Endothelial cell (in vitro differentiated cells): ENCODE measurements around the gene CFAP54. TPM values are rescaled to one million over a fixed set of nuclear protein-coding genes. Genes with fewer than 3 reads are reported as not detected.

ENCODE experiments used
- total RNA-seq: library from RNA; stranded (reverse); fragmentation: NEBNext Ultra II Directional; extraction: Animal tissue kit (Norgen Biotek cat#: 25700); gene quantifications from one replicate; pipeline ENCODE4 v1.2.1, GENCODE V29; 2021; ENCODE audit not compliant: unreplicated experiment

CFAP54 gene
- total RNA-seq, 1 donor from 2014 or later = 2.5 TPM

Other genes with a start within 250 kb of the CFAP54 start
- gene CDK17, start 89.1 kb upstream of the CFAP54 start, total RNA-seq = 112 TPM